RWPE1 (cell line): ENCODE data around the gene RIOX2.

Source experiments
- CTCF ChIA-PET: fragments of 350-600 bp; sonication (Branson Sonifier 250); formaldehyde crosslinking; extraction: SDS; loops from one replicate; lab custom pipeline; 2021; lab: Yijun Ruan, JAX
- POLR2A ChIA-PET: fragments of 400-600 bp; formaldehyde crosslinking; extraction: SDS; loops from one replicate; lab custom pipeline; 2020; ENCODE audit warnings: antibody characterized with exemption; ENCODE audit not compliant: low non-redundant PET; lab: Yijun Ruan, JAX
- DNase-seq: peaks from one replicate; pipeline ENCODE4 v3.0.0; 2012; ENCODE audit warnings: low spot score
- H3K27ac ChIP-seq: fragments of 450-650 bp; 2 replicates; pipeline ENCODE4 v1.5.1; 2017
- CTCF ChIP-seq: fragments of 450-650 bp; conservative IDR thresholded peaks from 2 replicates; pipeline ENCODE4 v1.5.1; 2017; ENCODE audit warnings: low read depth, mild to moderate bottlenecking

The RIOX2 gene

GRCh38 chr3:97991293-97991682, 19.1 kb upstream of the RIOX2 start:
- TF ChIP-seq CTCF = no peak
- ChIA-PET POLR2A (no interaction called here), CTCF (no interaction called here)
- no peak overlapping the region for H3K27ac ChIP-seq
- DNase-seq = no peak

GRCh38 chr3:97990624-97991292, 18.5 kb upstream of the RIOX2 start:
- no peak for DNase-seq
- H3K27ac ChIP-seq = no peak overlapping the region
- CTCF ChIA-PET = no interaction called here
- POLR2A ChIA-PET = no interaction called here
- TF ChIP-seq CTCF = no peak

GRCh38 chr3:97988784-97989568, 16.7 kb upstream of the RIOX2 start:
- H3K27ac ChIP-seq = no peak overlapping the region
- ChIA-PET POLR2A (no interaction called here), CTCF (no interaction called here)
- TF ChIP-seq CTCF = no peak
- DNase-seq = no peak

- no peak overlapping the region for H3K27ac ChIP-seq
- ChIA-PET CTCF (no interaction called here), POLR2A (no interaction called here)
- no peak for TF ChIP-seq CTCF
- DNase-seq = no peak
Measured at GRCh38 chr3:97987306-97987705, 15.1 kb upstream of the RIOX2 start.

GRCh38 chr3:97983933-97984491, 11.8 kb upstream of the RIOX2 start:
- ChIA-PET CTCF (interaction anchor here (0.6 to 0.7 kb wide), 4 partner anchors 18 to 236 kb away, joined by 3 to 4 read pairs (median 4); no protein-coding TSS in a partner anchor), POLR2A (no interaction called here)
- H3K27ac ChIP-seq = no peak overlapping the region
- no peak for DNase-seq
- no peak for TF ChIP-seq CTCF

- H3K27ac ChIP-seq = no peak overlapping the region
- CTCF ChIA-PET = no interaction called here
- no peak for DNase-seq
- POLR2A ChIA-PET = no interaction called here
- TF ChIP-seq CTCF = no peak
Measured at GRCh38 chr3:97981886-97982285, 9.7 kb upstream of the RIOX2 start.
